ENCODE data around the gene GPR89A. TPM values are rescaled to one million over a fixed set of nuclear protein-coding genes. Genes with fewer than 3 reads are reported as not detected.

The GPR89A gene
- total and polyA plus RNA-seq, 7 experiments from 2014 or later = 23.5 to 36.5 (median 32.7) TPM

DNA sequence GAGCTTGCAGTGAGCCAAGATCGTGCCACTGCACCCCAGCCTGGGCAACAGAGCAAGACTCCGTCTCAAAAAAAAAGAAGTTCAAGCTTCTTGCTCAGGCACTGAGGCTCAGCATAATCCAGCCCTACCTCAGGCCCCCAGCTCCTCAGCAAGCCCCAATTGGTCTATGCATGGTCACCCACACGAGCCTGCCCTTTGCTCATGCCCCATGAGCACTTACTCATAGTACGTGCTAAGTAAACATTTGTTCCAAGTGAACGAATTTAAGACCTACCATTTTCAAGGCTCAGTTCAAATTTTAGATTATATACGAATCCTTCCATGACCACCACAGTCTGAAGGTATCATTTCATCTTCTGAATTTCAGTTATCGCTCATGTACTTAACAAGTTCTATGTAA is 95.0 kb downstream of the GPR89A start:
- no peaks in the 10 kb centered on the region for H3K4me1 ChIP-seq (ENCODE audit: control insufficient read depth in 2 of 2, insufficient read depth in 2 of 2, low read length in 2 of 2)
- no peak overlapping the region for H3K4me3 ChIP-seq (ENCODE audit: low read length)
- CTCF ChIA-PET = no interaction called here
- POLR2A ChIA-PET = no interaction called here
- H3K27me3 ChIP-seq (ENCODE audit: control insufficient read depth in 2 of 2, insufficient read depth in 2 of 2, low read length in 2 of 2) = no peaks in the 10 kb centered on the region
- no peaks in the 10 kb centered on the region for H3K36me3 Mint-ChIP-seq
- H3K4me3 Mint-ChIP-seq = no peak overlapping the region
- ATAC-seq (no peak), DNase-seq (no peak)
- no peaks in the 10 kb centered on the region for H3K9me3 Mint-ChIP-seq
- H3K4me1 Mint-ChIP-seq = peaks cover 0 to under 1% (median 0%) of the 10 kb centered on the region in 7 donors
- intact Hi-C loops (cut with micrococcal nuclease) = no loop called here
- no peak overlapping the region for H3K27ac Mint-ChIP-seq
- H3K9me3 ChIP-seq (ENCODE audit: control insufficient read depth in 2 of 3, low read length in 3 of 3) = no peaks in the 10 kb centered on the region
- no peaks in the 10 kb centered on the region for H3K36me3 ChIP-seq (ENCODE audit: control insufficient read depth in 2 of 3, insufficient read depth in 3 of 3, low read length in 3 of 3)
- no peak overlapping the region for H3K27ac ChIP-seq (ENCODE audit: low read depth, low read length)
- peaks cover 0 to 37% (median 0%) of the 10 kb centered on the region in 5 donors for H3K27me3 Mint-ChIP-seq

- intact Hi-C loops (cut with micrococcal nuclease) = no loop called here
- POLR2A ChIA-PET = no interaction called here
- ATAC-seq (no peak), DNase-seq (no peak)
- Mint-ChIP-seq H3K4me1 (peaks cover 0 to 5% (median 0%) of the 10 kb centered on the region in 7 donors), H3K27me3 (peaks cover 0 to 25% (median 0%) of the 10 kb centered on the region in 5 donors), H3K36me3 (no peaks in the 10 kb centered on the region), H3K9me3 (no peaks in the 10 kb centered on the region), H3K4me3 (no peak overlapping the region), H3K27ac (no peak overlapping the region)
- Histone ChIP-seq H3K27me3 (ENCODE audit: control insufficient read depth in 2 of 2, insufficient read depth in 2 of 2, low read length in 2 of 2) (no peaks in the 10 kb centered on the region), H3K27ac (ENCODE audit: low read depth, low read length) (no peak overlapping the region), H3K4me1 (ENCODE audit: control insufficient read depth in 2 of 2, insufficient read depth in 2 of 2, low read length in 2 of 2) (no peaks in the 10 kb centered on the region), H3K9me3 (ENCODE audit: control insufficient read depth in 2 of 3, low read length in 3 of 3) (no peaks in the 10 kb centered on the region), H3K36me3 (ENCODE audit: control insufficient read depth in 2 of 3, insufficient read depth in 3 of 3, low read length in 3 of 3) (no peaks in the 10 kb centered on the region), H3K4me3 (ENCODE audit: low read length) (no peak overlapping the region)
- CTCF ChIA-PET = no interaction called here
Observed at GRCh38 chr1:145705622-145706021, 97.8 kb downstream of the GPR89A start.

DNA sequence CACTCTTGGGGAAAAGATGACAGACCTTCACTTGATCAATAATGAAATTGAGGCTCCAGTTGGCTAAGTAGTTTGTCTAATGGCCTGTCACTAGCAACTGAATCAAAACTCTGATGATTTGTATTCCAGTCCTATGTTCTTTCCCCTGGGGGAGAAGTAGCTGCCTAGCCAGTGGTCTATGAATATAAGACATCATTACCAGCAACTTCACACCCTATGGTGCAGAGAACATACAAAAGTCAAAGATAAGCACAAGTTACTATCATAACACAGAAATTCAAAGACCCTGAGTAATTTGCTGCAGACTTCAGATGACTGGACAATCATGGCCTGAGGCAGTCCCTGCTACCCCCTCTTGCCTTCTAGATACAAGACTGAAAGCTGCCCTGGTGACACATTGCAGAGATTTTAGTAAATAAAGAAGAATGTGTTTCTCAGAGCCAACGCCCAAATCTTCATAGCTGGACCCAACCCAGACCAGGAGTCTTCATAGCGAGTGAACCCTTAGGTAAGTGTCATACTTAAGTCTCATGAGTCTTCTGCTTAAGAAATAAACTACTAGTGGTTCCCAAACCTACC is 98.4 kb downstream of the GPR89A start:
- Histone ChIP-seq H3K9me3 (ENCODE audit: control insufficient read depth in 2 of 3, low read length in 3 of 3) (no peaks in the 10 kb centered on the region), H3K27me3 (ENCODE audit: control insufficient read depth in 2 of 2, insufficient read depth in 2 of 2, low read length in 2 of 2) (no peaks in the 10 kb centered on the region), H3K27ac (ENCODE audit: low read depth, low read length) (no peak overlapping the region), H3K4me3 (ENCODE audit: low read length) (no peak overlapping the region), H3K4me1 (ENCODE audit: control insufficient read depth in 2 of 2, insufficient read depth in 2 of 2, low read length in 2 of 2) (no peaks in the 10 kb centered on the region), H3K36me3 (ENCODE audit: control insufficient read depth in 2 of 3, insufficient read depth in 3 of 3, low read length in 3 of 3) (no peaks in the 10 kb centered on the region)
- no peaks in the 10 kb centered on the region for H3K36me3 Mint-ChIP-seq
- ATAC-seq (no peak), DNase-seq (no peak)
- H3K27me3 Mint-ChIP-seq = peaks cover 0 to 25% (median 0%) of the 10 kb centered on the region in 5 donors
- H3K9me3 Mint-ChIP-seq = no peaks in the 10 kb centered on the region
- POLR2A ChIA-PET = no interaction called here
- peaks cover 0 to 5% (median 0%) of the 10 kb centered on the region in 7 donors for H3K4me1 Mint-ChIP-seq
- intact Hi-C loops (cut with micrococcal nuclease) = no loop called here
- H3K4me3 Mint-ChIP-seq = no peak overlapping the region
- H3K27ac Mint-ChIP-seq = no peak overlapping the region
- CTCF ChIA-PET = no interaction called here

- intact Hi-C loops (cut with micrococcal nuclease) = no loop called here
- H3K27me3 Mint-ChIP-seq = peaks cover 0 to 20% (median 0%) of the 10 kb centered on the region in 5 donors
- Histone ChIP-seq H3K9me3 (ENCODE audit: control insufficient read depth in 2 of 3, low read length in 3 of 3) (no peaks in the 10 kb centered on the region), H3K4me1 (ENCODE audit: control insufficient read depth in 2 of 2, insufficient read depth in 2 of 2, low read length in 2 of 2) (no peaks in the 10 kb centered on the region), H3K36me3 (ENCODE audit: control insufficient read depth in 2 of 3, insufficient read depth in 3 of 3, low read length in 3 of 3) (no peaks in the 10 kb centered on the region), H3K4me3 (ENCODE audit: low read length) (no peak within 1 kb of the TSS), H3K27ac (ENCODE audit: low read depth, low read length) (no peak within 1 kb of the TSS), H3K27me3 (ENCODE audit: control insufficient read depth in 2 of 2, insufficient read depth in 2 of 2, low read length in 2 of 2) (no peaks in the 10 kb centered on the region)
- no peaks in the 10 kb centered on the region for H3K9me3 Mint-ChIP-seq
- ChIA-PET POLR2A (no interaction called here), CTCF (no interaction called here)
- ATAC-seq (no peak), DNase-seq (no peak)
- H3K27ac Mint-ChIP-seq = no peak within 1 kb of the TSS
- no peak within 1 kb of the TSS for H3K4me3 Mint-ChIP-seq
- peaks cover 0 to 5% (median 0%) of the 10 kb centered on the region in 7 donors for H3K4me1 Mint-ChIP-seq
- H3K36me3 Mint-ChIP-seq = no peaks in the 10 kb centered on the region
Observed at GRCh38 chr1:145707183-145707867, 99.5 kb downstream of the GPR89A start, which contains the start of gene PDZK1. PDZK1 (minus strand) TSS chr1:145707368; CDS start chr1:145688021, 19,347 bp downstream.

DNA sequence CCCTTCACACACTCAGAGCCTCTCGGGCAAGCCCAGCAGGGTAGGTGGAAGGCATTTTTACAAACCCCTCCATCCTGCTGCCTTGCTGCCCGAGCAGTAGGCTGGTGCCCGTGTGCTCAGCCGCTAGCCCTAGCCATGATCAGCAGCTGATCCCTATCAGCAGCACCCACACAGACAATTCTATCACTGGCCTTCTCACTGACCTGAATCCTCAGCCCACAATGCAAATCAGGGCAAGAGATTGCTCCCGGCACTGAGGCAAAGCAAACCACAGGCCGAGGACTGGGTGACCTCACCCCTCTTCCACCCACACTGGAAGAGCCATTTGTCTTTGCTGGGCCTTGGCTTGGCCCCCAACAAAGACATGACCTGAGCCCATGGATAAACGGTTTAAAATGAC is 100.3 kb downstream of the GPR89A start:
- Histone ChIP-seq H3K9me3 (ENCODE audit: control insufficient read depth in 2 of 3, low read length in 3 of 3) (no peaks in the 10 kb centered on the region), H3K27me3 (ENCODE audit: control insufficient read depth in 2 of 2, insufficient read depth in 2 of 2, low read length in 2 of 2) (no peaks in the 10 kb centered on the region), H3K4me1 (ENCODE audit: control insufficient read depth in 2 of 2, insufficient read depth in 2 of 2, low read length in 2 of 2) (no peaks in the 10 kb centered on the region), H3K4me3 (ENCODE audit: low read length) (no peak overlapping the region), H3K27ac (ENCODE audit: low read depth, low read length) (no peak overlapping the region), H3K36me3 (ENCODE audit: control insufficient read depth in 2 of 3, insufficient read depth in 3 of 3, low read length in 3 of 3) (no peaks in the 10 kb centered on the region)
- DNase-seq (no peak), ATAC-seq (no peak)
- H3K27ac Mint-ChIP-seq = no peak overlapping the region
- POLR2A ChIA-PET = no interaction called here
- H3K36me3 Mint-ChIP-seq = no peaks in the 10 kb centered on the region
- peaks cover 0 to 5% (median 0%) of the 10 kb centered on the region in 7 donors for H3K4me1 Mint-ChIP-seq
- no peaks in the 10 kb centered on the region for H3K9me3 Mint-ChIP-seq
- CTCF ChIA-PET = no interaction called here
- no peak overlapping the region for H3K4me3 Mint-ChIP-seq
- H3K27me3 Mint-ChIP-seq = peaks cover 0 to 20% (median 0%) of the 10 kb centered on the region in 5 donors
- intact Hi-C loops (cut with micrococcal nuclease) = no loop called here

GRCh38 chr1:145710291-145711027 is 102.7 kb downstream of the GPR89A start:
- H3K9me3 ChIP-seq (ENCODE audit: control insufficient read depth in 2 of 3, low read length in 3 of 3) = no peaks in the 10 kb centered on the region
- DNase-seq (no peak), ATAC-seq (no peak)
- no peak overlapping the region for H3K27ac Mint-ChIP-seq
- H3K4me3 ChIP-seq (ENCODE audit: low read length) = no peak overlapping the region
- H3K27ac ChIP-seq (ENCODE audit: low read depth, low read length) = no peak overlapping the region
- H3K36me3 ChIP-seq (ENCODE audit: control insufficient read depth in 2 of 3, insufficient read depth in 3 of 3, low read length in 3 of 3) = no peaks in the 10 kb centered on the region
- no peaks in the 10 kb centered on the region for H3K9me3 Mint-ChIP-seq
- no peak overlapping the region for H3K4me3 Mint-ChIP-seq
- peaks cover 0 to 11% (median 0%) of the 10 kb centered on the region in 5 donors for H3K27me3 Mint-ChIP-seq
- intact Hi-C loops (cut with micrococcal nuclease) = no loop called here
- H3K27me3 ChIP-seq (ENCODE audit: control insufficient read depth in 2 of 2, insufficient read depth in 2 of 2, low read length in 2 of 2) = no peaks in the 10 kb centered on the region
- no peaks in the 10 kb centered on the region for H3K4me1 ChIP-seq (ENCODE audit: control insufficient read depth in 2 of 2, insufficient read depth in 2 of 2, low read length in 2 of 2)
- ChIA-PET POLR2A (no interaction called here), CTCF (no interaction called here)
- peaks cover 0 to 10% (median 0%) of the 10 kb centered on the region in 7 donors for H3K4me1 Mint-ChIP-seq
- no peaks in the 10 kb centered on the region for H3K36me3 Mint-ChIP-seq
